Measurements from ENCODE around the gene NAA10. TPM values are rescaled to one million over a fixed set of nuclear protein-coding genes. Genes with fewer than 3 reads are reported as not detected.

NAA10 gene
- total RNA-seq, 1 experiment from 2014 or later: 107 TPM

DNA sequence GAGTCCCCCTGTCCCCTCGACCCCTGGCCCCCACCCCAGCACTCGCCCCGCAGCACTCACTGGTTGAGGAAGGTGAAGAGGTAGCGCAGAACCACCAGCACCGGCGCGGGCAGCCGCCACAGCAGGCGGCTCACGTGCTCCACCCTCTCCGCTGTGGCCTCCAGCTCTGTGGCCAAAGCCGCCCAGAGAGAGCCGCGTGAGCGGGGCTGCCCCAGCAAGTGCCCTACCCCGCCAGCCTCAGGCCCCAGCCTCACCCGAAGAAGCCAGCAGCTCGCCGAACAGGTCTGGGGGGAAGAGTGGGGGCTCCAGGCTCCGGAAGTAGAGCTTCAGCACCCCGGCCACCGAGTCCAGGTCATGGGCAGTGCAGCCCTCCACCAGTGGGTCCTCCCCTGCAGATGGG, 24.4 kb downstream of the NAA10 start:
- TF ChIP-seq IRF2 (CRISPR knock-in tag; IDR thresholded peaks at IDR 0.05; ENCODE audit: borderline replicate concordance, low read depth): no peak
- TF ChIP-seq MXD4 (CRISPR knock-in tag; IDR thresholded peaks at IDR 0.05; ENCODE audit: borderline replicate concordance): no peak
- TF ChIP-seq, protein P1, sequence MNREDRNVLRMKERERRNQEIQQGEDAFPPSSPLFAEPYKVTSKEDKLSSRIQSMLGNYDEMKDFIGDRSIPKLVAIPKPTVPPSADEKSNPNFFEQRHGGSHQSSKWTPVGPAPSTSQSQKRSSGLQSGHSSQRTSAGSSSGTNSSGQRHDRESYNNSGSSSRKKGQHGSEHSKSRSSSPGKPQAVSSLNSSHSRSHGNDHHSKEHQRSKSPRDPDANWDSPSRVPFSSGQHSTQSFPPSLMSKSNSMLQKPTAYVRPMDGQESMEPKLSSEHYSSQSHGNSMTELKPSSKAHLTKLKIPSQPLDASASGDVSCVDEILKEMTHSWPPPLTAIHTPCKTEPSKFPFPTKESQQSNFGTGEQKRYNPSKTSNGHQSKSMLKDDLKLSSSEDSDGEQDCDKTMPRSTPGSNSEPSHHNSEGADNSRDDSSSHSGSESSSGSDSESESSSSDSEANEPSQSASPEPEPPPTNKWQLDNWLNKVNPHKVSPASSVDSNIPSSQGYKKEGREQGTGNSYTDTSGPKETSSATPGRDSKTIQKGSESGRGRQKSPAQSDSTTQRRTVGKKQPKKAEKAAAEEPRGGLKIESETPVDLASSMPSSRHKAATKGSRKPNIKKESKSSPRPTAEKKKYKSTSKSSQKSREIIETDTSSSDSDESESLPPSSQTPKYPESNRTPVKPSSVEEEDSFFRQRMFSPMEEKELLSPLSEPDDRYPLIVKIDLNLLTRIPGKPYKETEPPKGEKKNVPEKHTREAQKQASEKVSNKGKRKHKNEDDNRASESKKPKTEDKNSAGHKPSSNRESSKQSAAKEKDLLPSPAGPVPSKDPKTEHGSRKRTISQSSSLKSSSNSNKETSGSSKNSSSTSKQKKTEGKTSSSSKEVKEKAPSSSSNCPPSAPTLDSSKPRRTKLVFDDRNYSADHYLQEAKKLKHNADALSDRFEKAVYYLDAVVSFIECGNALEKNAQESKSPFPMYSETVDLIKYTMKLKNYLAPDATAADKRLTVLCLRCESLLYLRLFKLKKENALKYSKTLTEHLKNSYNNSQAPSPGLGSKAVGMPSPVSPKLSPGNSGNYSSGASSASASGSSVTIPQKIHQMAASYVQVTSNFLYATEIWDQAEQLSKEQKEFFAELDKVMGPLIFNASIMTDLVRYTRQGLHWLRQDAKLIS (CRISPR knock-in tag; IDR thresholded peaks at IDR 0.05; ENCODE audit: borderline replicate concordance): no peak
- no peak for TF ChIP-seq GABPB1 (CRISPR knock-in tag; IDR thresholded peaks at IDR 0.05)
- no peak for TF ChIP-seq RELA (CRISPR knock-in tag; IDR thresholded peaks at IDR 0.05; ENCODE audit: borderline replicate concordance)
- no peak for TF ChIP-seq MYBL2 (CRISPR knock-in tag; IDR thresholded peaks at IDR 0.05)
- no peak for TF ChIP-seq ZNF219 (CRISPR knock-in tag; IDR thresholded peaks at IDR 0.05; ENCODE audit: borderline replicate concordance)
- no peak for TF ChIP-seq CREB1 (CRISPR knock-in tag; IDR thresholded peaks at IDR 0.05)
- TF ChIP-seq KAT7 (CRISPR knock-in tag; IDR thresholded peaks at IDR 0.05; ENCODE audit: borderline replicate concordance): no peak
- no peak for TF ChIP-seq ZNF425 (CRISPR knock-in tag; conservative IDR thresholded peaks at IDR 0.05)
- TF ChIP-seq TEAD4 (CRISPR knock-in tag; IDR thresholded peaks at IDR 0.05): no peak
- TF ChIP-seq, protein P2, sequence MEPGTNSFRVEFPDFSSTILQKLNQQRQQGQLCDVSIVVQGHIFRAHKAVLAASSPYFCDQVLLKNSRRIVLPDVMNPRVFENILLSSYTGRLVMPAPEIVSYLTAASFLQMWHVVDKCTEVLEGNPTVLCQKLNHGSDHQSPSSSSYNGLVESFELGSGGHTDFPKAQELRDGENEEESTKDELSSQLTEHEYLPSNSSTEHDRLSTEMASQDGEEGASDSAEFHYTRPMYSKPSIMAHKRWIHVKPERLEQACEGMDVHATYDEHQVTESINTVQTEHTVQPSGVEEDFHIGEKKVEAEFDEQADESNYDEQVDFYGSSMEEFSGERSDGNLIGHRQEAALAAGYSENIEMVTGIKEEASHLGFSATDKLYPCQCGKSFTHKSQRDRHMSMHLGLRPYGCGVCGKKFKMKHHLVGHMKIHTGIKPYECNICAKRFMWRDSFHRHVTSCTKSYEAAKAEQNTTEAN (CRISPR knock-in tag; IDR thresholded peaks at IDR 0.05): no peak
- no peak for TF ChIP-seq ERG (CRISPR knock-in tag; IDR thresholded peaks at IDR 0.05)
- TF ChIP-seq ZNF416 (CRISPR knock-in tag; IDR thresholded peaks at IDR 0.05): no peak
- ATAC-seq: no peak
- Mint-ChIP-seq H3K9me3 (no peaks in the 10 kb centered on the region), H3K4me1 (no peaks in the 10 kb centered on the region; the same call in 1 of the 2 replicates), H3K27me3 (ENCODE audit: low read depth) (no peaks in the 10 kb centered on the region; the same call in 1 of the 2 replicates), H3K4me3 (no peak overlapping the region), H3K27ac (no peak overlapping the region), H3K36me3 (no peaks in the 10 kb centered on the region)
- ChIA-PET CTCF (interaction anchor here (0.7 to 1.6 kb wide), 15 partner anchors 9 to 131 kb away, joined by 3 to 15 read pairs (median 5); partner anchors contain the start of gene L1CAM), POLR2A (interaction anchor here (1.0 kb wide), 1 partner anchor 116 kb away, joined by 3 read pairs; the partner anchor contains the start of genes IDH3G and SSR4)
- DNase-seq (ENCODE audit: low spot score): no peak

DNA sequence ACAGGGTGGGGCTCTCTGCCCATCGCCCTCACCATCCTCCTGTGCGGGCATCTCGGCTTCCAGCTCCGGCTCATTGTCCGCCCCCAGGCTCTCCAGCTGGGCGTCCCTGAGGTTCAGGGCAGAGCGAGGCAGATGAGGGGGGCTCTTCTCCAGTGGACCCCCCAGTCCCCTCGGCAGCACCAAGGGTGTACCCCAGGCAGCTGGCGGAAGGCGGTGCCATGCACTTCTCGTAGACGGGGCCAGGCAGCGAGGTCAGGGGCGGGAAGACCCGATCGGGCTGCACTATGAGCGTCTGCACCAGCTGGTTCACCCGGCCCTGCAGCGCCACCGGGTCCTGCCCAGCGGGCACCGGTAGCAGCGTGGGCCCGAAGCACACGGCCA, 24.9 kb downstream of the NAA10 start:
- no peaks in the 10 kb centered on the region for H3K36me3 Mint-ChIP-seq
- no peaks in the 10 kb centered on the region; the same call in 1 of the 2 replicates for H3K4me1 Mint-ChIP-seq
- H3K27me3 Mint-ChIP-seq (ENCODE audit: low read depth): no peaks in the 10 kb centered on the region; the same call in 1 of the 2 replicates
- ChIA-PET POLR2A (no interaction called here), CTCF (interaction anchor here (1.0 to 2.1 kb wide), 10 partner anchors 13 to 90 kb away, joined by 4 to 13 read pairs (median 7); partner anchors contain the start of gene L1CAM)
- no peak overlapping the region for H3K4me3 Mint-ChIP-seq
- no peak overlapping the region for H3K27ac Mint-ChIP-seq
- DNase-seq (ENCODE audit: low spot score): no peak
- no peaks in the 10 kb centered on the region for H3K9me3 Mint-ChIP-seq
- no peak for ATAC-seq
- TF ChIP-seq ATF3 (CRISPR knock-in tag; conservative IDR thresholded peaks at IDR 0.05) (no peak), NR2C2 (CRISPR knock-in tag; IDR thresholded peaks at IDR 0.05) (no peak), ELF4 (CRISPR knock-in tag; IDR thresholded peaks at IDR 0.05; ENCODE audit: low read depth) (no peak), RORB (CRISPR knock-in tag; IDR thresholded peaks at IDR 0.05) (no peak), NFATC4 (CRISPR knock-in tag; IDR thresholded peaks at IDR 0.05) (no peak), SP1 (CRISPR knock-in tag; conservative IDR thresholded peaks at IDR 0.05) (no peak), ZNF317 (CRISPR knock-in tag; IDR thresholded peaks at IDR 0.05; ENCODE audit: borderline replicate concordance, low read depth) (no peak), FOXP4 (CRISPR knock-in tag; IDR thresholded peaks at IDR 0.05) (no peak), TEAD1 (CRISPR knock-in tag; IDR thresholded peaks at IDR 0.05) (no peak), HMGA2 (CRISPR knock-in tag; IDR thresholded peaks at IDR 0.05) (no peak)
- TF ChIP-seq, protein P3, sequence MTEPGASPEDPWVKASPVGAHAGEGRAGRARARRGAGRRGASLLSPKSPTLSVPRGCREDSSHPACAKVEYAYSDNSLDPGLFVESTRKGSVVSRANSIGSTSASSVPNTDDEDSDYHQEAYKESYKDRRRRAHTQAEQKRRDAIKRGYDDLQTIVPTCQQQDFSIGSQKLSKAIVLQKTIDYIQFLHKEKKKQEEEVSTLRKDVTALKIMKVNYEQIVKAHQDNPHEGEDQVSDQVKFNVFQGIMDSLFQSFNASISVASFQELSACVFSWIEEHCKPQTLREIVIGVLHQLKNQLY (CRISPR knock-in tag; IDR thresholded peaks at IDR 0.05): no peak
